ENCODE measurements around the gene LARP4. TPM values are rescaled to one million over a fixed set of nuclear protein-coding genes. Genes with fewer than 3 reads are reported as not detected.
"Not testable (repeated sequence)": the region's sequence is repeated elsewhere in the genome, so short reads cannot be mapped to it uniquely, and the experiment has no call there.

The LARP4 gene
- total RNA-seq, 4 donors from 2014 or later, result 15.9 to 98.6 (median 70.8) TPM

DNA sequence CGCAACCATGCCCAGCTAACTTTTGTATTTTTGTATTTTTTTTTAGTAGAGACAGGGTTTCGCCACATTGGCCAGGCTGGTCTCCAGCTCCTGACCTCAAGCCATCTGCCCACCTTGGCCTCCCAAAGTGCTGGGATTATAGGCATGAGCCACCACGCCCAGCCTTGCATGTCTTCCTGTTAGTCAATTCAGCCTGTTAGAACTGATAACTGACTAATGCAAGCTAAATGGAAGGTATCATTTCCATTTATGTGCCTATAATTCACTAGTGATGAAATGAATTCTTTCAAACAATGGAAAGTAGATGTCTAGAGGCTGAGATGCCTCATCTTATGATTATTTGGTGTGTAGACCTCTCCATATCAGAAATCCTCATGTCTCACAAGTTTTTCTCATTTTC, 66.8 kb downstream of the LARP4 start:
- Histone ChIP-seq H3K4me3 (no peak overlapping the region), H3K27ac (no peak overlapping the region), H3K4me1 (no peaks in the 10 kb centered on the region), H3K27me3 (no peaks in the 10 kb centered on the region), H3K36me3 (no peaks in the 10 kb centered on the region), H3K9me3 (no peaks in the 10 kb centered on the region)
- TF ChIP-seq CTCF (IDR thresholded peaks at IDR 0.05) (no peak), POLR2A (IDR thresholded peaks at IDR 0.05) (no peak)
- intact Hi-C loops (cut with DNase I; ENCODE audit: low total_unique reads), result no loop called here
- DNase-seq, result no peak

DNA sequence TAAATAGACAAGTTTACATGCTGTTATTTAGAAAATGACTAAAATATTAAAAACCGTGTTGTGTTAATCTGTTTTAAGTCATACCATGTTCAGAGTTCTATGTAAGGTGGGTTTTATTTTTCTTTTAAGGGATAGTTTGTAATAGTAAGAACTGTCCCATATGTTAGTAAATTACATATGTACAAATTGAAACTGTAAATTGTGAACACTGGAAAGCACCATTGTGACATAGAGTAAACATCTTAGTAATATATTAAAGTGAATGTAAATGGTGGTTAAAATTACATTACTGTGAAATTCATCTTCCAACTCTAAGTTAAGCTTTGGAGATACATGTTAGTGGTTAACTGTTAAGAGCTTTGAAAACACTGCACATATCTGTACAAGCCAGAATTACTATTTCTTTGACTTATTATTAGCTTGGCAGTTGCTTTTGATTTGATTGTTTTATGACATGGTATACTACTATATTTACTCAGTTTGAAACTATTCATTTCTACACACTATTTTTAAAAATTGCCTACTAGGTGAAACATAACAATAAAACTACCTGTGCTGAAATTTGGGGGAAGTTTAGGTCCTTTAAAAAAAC, 76.7 kb downstream of the LARP4 start:
- TF ChIP-seq CTCF (IDR thresholded peaks at IDR 0.05), result no peak
- no peak overlapping the region for H3K4me3 ChIP-seq
- intact Hi-C loops (cut with DNase I; ENCODE audit: low total_unique reads), result no loop called here
- H3K9me3 ChIP-seq, result no peaks in the 10 kb centered on the region
- H3K27me3 ChIP-seq, result no peaks in the 10 kb centered on the region
- H3K36me3 ChIP-seq, result no peaks in the 10 kb centered on the region
- no peak for DNase-seq
- no peak overlapping the region for H3K27ac ChIP-seq
- H3K4me1 ChIP-seq, result no peaks in the 10 kb centered on the region

- no peaks in the 10 kb centered on the region for H3K36me3 ChIP-seq
- H3K4me3 ChIP-seq, result no peak overlapping the region
- H3K4me1 ChIP-seq, result no peaks in the 10 kb centered on the region
- no peaks in the 10 kb centered on the region for H3K9me3 ChIP-seq
- intact Hi-C loops (cut with DNase I; ENCODE audit: low total_unique reads), result no loop called here
- no peak for DNase-seq
- no peak overlapping the region for H3K27ac ChIP-seq
- H3K27me3 ChIP-seq, result no peaks in the 10 kb centered on the region
- TF ChIP-seq CTCF (IDR thresholded peaks at IDR 0.05), result no peak
- TF ChIP-seq POLR2A (IDR thresholded peaks at IDR 0.05), result no peak
Observed at GRCh38 chr12:50482571-50482970, 81.9 kb downstream of the LARP4 start.

DNA sequence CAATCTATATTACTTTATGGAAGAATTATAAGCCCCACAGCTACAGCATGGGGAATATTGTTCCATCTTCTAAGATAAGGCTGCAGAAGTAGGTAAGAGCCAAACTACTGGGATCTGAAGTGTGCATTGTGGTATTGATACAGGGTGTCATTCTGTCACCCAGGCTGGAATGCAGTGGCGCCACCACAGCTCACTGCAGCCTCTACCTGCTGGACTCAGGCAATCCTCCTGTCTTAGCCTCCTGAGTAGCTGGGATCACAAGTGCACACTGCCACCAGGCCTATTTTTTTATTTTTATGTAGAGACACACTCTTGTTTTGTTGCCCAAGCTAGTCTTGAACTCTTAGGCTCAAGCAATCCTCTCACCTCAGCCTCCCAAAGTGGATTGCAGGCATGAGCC, 82.8 kb downstream of the LARP4 start:
- no peak for TF ChIP-seq CTCF (IDR thresholded peaks at IDR 0.05)
- TF ChIP-seq POLR2A (IDR thresholded peaks at IDR 0.05), result no peak
- intact Hi-C loops (cut with DNase I; ENCODE audit: low total_unique reads), result no loop called here

DNA sequence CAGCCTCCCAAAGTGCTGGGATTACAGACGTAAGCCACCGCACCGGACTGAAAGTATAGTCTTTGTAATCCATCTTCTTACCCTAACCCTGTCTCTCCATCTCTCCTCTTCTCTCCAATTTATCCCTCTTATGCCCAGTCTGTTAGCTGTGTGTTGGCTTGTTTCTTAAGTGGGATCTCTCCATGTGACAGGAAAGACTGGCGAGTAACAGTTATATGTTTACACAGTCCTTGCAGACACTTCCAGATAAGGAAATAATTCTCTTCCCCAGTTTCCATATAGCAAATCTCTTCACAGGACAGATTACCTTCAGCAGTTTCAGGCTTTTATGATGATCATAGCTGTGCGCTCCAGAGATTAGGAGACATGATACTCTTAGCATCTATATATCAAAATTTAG, 88.1 kb downstream of the LARP4 start:
- no peaks in the 10 kb centered on the region for H3K27me3 ChIP-seq
- intact Hi-C loops (cut with DNase I; ENCODE audit: low total_unique reads), result no loop called here
- DNase-seq, result no peak
- H3K9me3 ChIP-seq, result peaks cover 0 to 4% of the 10 kb centered on the region in 2 donors
- H3K36me3 ChIP-seq, result no peaks in the 10 kb centered on the region
- H3K27ac ChIP-seq, result no peak overlapping the region
- H3K4me1 ChIP-seq, result no peaks in the 10 kb centered on the region
- no peak for TF ChIP-seq POLR2A (IDR thresholded peaks at IDR 0.05)
- TF ChIP-seq CTCF (IDR thresholded peaks at IDR 0.05), result no peak
- no peak overlapping the region for H3K4me3 ChIP-seq

More for the DNA sequence above, 82.8 kb downstream of the LARP4 start:
- Histone ChIP-seq H3K36me3 (no peaks in the 10 kb centered on the region), H3K4me3 (no peak overlapping the region), H3K9me3 (no peaks in the 10 kb centered on the region), H3K4me1 (no peaks in the 10 kb centered on the region), H3K27ac (no peak overlapping the region), H3K27me3 (no peaks in the 10 kb centered on the region)
- DNase-seq, result no peak

DNA sequence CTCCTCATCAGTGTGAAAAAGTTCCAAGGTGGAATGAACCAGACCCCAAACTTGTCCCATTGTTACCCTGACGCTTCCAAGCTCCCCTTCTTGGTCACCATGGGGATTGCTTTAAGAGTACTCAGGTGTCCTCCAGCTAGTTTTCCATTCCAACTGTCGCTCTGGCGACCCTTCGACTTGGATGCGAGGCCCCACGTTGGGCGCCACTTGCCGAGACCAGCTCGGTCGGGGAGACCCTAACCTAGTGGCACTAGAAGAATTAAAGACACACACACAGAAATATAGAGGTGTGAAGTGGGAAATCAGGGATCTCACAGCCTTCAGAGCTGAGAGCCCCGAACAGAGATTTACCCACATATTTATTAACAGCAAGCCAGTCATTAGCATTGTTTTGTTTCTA, 97.4 kb downstream of the LARP4 start:
- H3K4me3 ChIP-seq; H3K36me3 ChIP-seq; H3K27ac ChIP-seq; DNase-seq; intact Hi-C loops (cut with DNase I; ENCODE audit: low total_unique reads); H3K4me1 ChIP-seq; H3K27me3 ChIP-seq: not testable (repeated sequence)
- H3K9me3 ChIP-seq, result peaks cover 0 to 22% of the 10 kb centered on the region in 2 donors

All from uterus (tissue), 4 donors.